Islet precursor cell (in vitro differentiated cells): ENCODE data around the gene GOPC.
A peak's percentile ranks its signal among the peaks of the same experiment; 100 is the strongest.
"Not testable (repeated sequence)": the region's sequence is repeated elsewhere in the genome, so short reads cannot be mapped to it uniquely, and the experiment has no call there.

ENCODE experiments used
- DNase-seq: peaks from one replicate; pipeline ENCODE4 v3.0.0-alpha.2; 2018

Gene GOPC

GRCh38 chr6:117548797-117549301 is 53.5 kb downstream of the GOPC start:
- no peak for DNase-seq

- no peak for DNase-seq
Measured at GRCh38 chr6:117547688-117548621, 54.4 kb downstream of the GOPC start.

- DNase-seq: no peak
Measured at GRCh38 chr6:117546674-117547073, 55.6 kb downstream of the GOPC start.

- DNase-seq: peak; percentile 81
Measured at GRCh38 chr6:117545161-117545595, 57.1 kb downstream of the GOPC start.

GRCh38 chr6:117544716-117545115 is 57.6 kb downstream of the GOPC start:
- no peak for DNase-seq

GRCh38 chr6:117542493-117542892 is 59.8 kb downstream of the GOPC start:
- DNase-seq: no peak

- no peak for DNase-seq
Measured at GRCh38 chr6:117540670-117541069, 61.6 kb downstream of the GOPC start.

- DNase-seq: no peak
Measured at GRCh38 chr6:117538615-117539014, 63.7 kb downstream of the GOPC start.

- DNase-seq: peak; percentile 90
Measured at GRCh38 chr6:117536317-117536716, 66.0 kb downstream of the GOPC start.

GRCh38 chr6:117534974-117535373 is 67.3 kb downstream of the GOPC start:
- DNase-seq: no peak

GRCh38 chr6:117533775-117534174 is 68.5 kb downstream of the GOPC start:
- DNase-seq: no peak

GRCh38 chr6:117531809-117532725 is 70.2 kb downstream of the GOPC start:
- DNase-seq: no peak

- no peak for DNase-seq
Measured at GRCh38 chr6:117531346-117531745, 71.0 kb downstream of the GOPC start.

- no peak for DNase-seq
Measured at GRCh38 chr6:117530467-117531242, 71.7 kb downstream of the GOPC start.

GRCh38 chr6:117525607-117526006 is 76.7 kb downstream of the GOPC start:
- DNase-seq: no peak

GRCh38 chr6:117521791-117522502 is 80.4 kb downstream of the GOPC start:
- no peak for DNase-seq

- DNase-seq: no peak
Measured at GRCh38 chr6:117520603-117521395, 81.5 kb downstream of the GOPC start.

- DNase-seq: no peak
Measured at GRCh38 chr6:117518870-117519269, 83.4 kb downstream of the GOPC start.

- not testable (repeated sequence) for DNase-seq
Measured at GRCh38 chr6:117517995-117518394, 84.3 kb downstream of the GOPC start.

GRCh38 chr6:117515326-117515725 is 87.0 kb downstream of the GOPC start:
- DNase-seq: no peak

- no peak for DNase-seq
Measured at GRCh38 chr6:117514655-117515054, 87.7 kb downstream of the GOPC start.
